GM12892 (cell line): ENCODE results near the gene SIRT7.

Experiments used
- POLR2A ChIP-seq: IDR thresholded peaks from 2 replicates; pipeline ENCODE4 v1.6.1; 2011; ENCODE audit warnings: low read depth, low read length, control low read depth
- POLR2AphosphoS5 ChIP-seq: IDR thresholded peaks from 2 replicates; pipeline ENCODE4 v1.6.1; 2011; ENCODE audit warnings: low read depth, low read length, control low read depth
- TAF1 ChIP-seq: IDR thresholded peaks from 2 replicates; pipeline ENCODE4 v1.6.1; 2011; ENCODE audit warnings: low read depth, mild to moderate bottlenecking, control low read depth, low read length, borderline replicate concordance

DNA sequence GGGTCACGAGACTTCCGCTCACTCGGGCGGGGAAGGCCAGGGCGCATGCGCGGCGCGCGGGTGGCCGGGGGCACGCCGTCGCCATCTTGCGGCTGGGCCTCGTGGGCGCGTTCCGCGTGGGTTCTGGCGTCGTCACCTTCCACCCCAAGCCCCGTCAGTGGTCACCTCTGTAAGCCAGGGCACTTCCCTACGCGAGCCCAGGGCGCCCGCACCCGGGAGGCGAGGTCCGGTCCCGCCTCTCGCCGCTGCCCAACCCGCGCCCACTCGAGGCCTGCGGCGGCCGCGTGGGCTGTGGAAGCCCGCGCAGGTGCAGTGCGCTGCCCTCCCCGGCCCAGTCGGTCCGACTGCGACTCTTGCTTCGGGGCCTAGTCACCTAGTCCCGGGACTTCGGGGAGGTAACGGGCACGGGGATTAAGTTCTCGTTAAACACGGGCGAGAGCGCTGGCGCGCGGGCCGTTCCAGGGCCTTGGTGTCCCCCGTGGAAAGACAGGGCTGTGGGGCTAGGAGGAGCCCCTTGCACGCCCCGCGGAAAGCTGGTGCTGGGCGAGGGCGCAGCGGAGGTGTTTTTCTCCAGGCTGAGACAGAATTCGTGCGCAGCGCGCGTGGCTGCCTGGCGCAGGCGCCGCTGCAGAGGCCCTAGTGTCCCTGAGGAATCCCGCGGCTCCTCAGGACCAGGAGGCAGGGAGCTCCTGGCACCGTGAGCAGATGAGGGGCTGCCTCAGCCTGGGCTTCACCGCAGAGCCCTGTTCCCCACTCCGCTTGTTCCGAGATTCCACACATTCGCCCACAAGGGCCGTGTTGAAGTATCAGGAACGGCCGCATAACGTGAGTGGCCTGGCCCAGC lies 46.4 kb downstream of the SIRT7 start:
- peak; percentile 69 for TF ChIP-seq POLR2AphosphoS5
- peak; percentile 48; the same call in 1 of the 2 replicates for TF ChIP-seq TAF1
- peak; percentile 73 for TF ChIP-seq POLR2A
